B cell (primary cell): ENCODE measurements around the gene COASY. TPM values are rescaled to one million over a fixed set of nuclear protein-coding genes. Genes with fewer than 3 reads are reported as not detected.

Experiments used
- ATAC-seq: fragments of 200-7000 bp; cut with Tn5 transposase; one replicate; pipeline ENCODE4 v1.10.0; 2021; ENCODE audit warnings: low read depth, mild to moderate bottlenecking, moderate number of reproducible peaks, moderate library complexity
- CTCF ChIA-PET: fragments of 350-600 bp; sonication (Branson Sonifier 250); formaldehyde crosslinking; loops from one replicate; lab custom pipeline; 2021; ENCODE audit warnings: antibody characterized with exemption, inconsistent platforms; lab: Charles Lee
- POLR2A ChIA-PET: fragments of 350-600 bp; sonication (Branson Sonifier 250); formaldehyde crosslinking; loops from one replicate; lab custom pipeline; 2021; ENCODE audit warnings: antibody characterized with exemption; lab: Charles Lee
- DNase-seq: peaks from one replicate; pipeline ENCODE4 v3.0.0; 2013
- H2AFZ ChIP-seq: 2 replicates; pipeline ENCODE4 v1.6.1; 2012; ENCODE audit warnings: mild to moderate bottlenecking, low read depth, low read length; ENCODE audit not compliant: insufficient read depth, poor library complexity, severe bottlenecking
- H3K27ac ChIP-seq, 2 donors: 1 replicate in 1 of 2; 2 replicates in 1 of 2; pipeline ENCODE4 v1.5.1; 2012 to 2013; ENCODE audit warnings: low read length in 2 of 2, mild to moderate bottlenecking in 2 of 2, moderate library complexity in 1 of 2
- H3K27me3 ChIP-seq, 4 experiments: fragments of 200-600 bp in 1 of 4; sonication (generic) in 1 of 4; replicated peaks in 1 of 4; 1 replicate in 2 of 4; 2 replicates in 2 of 4; pipeline versions ENCODE4 v1.6.1 to v1.7.0; 2013 to 2016; ENCODE audit warnings: low read length in 3 of 4, mild to moderate bottlenecking in 2 of 4, mixed read lengths in 1 of 4, moderate library complexity in 1 of 4; ENCODE audit not compliant: insufficient read depth in 4 of 4, control insufficient read depth in 3 of 4; ENCODE audit errors: control extremely low read depth in 1 of 4
- H3K36me3 ChIP-seq, 2 experiments: replicated peaks in 1 of 2; 1 replicate in 1 of 2; 2 replicates in 1 of 2; pipeline versions ENCODE4 v1.6.1 to v1.7.1; 2013; ENCODE audit warnings: low read length in 1 of 2; ENCODE audit not compliant: insufficient read depth in 2 of 2, control insufficient read depth in 1 of 2; ENCODE audit errors: control extremely low read depth in 1 of 2, extremely low read depth in 1 of 2
- H3K4me1 ChIP-seq, 2 donors: fragments of 200-600 bp in 1 of 2; sonication (generic) in 1 of 2; 1 replicate in 1 of 2; 2 replicates in 1 of 2; pipeline versions ENCODE4 v1.5.1 to v1.6.1; 2013 to 2017; ENCODE audit warnings: low read length in 2 of 2; ENCODE audit not compliant: control insufficient read depth in 2 of 2, insufficient read depth in 2 of 2
- H3K4me2 ChIP-seq: replicated peaks from 2 replicates; pipeline ENCODE3; 2012; ENCODE audit warnings: mild to moderate bottlenecking, low read depth, low read length; ENCODE audit not compliant: poor library complexity, severe bottlenecking
- H3K4me3 ChIP-seq, 5 experiments: fragments of 200-600 bp in 1 of 5; sonication (generic) in 1 of 5; 1 replicate in 3 of 5; 2 replicates in 2 of 5; pipeline versions ENCODE4 v1.5.1 to v1.7.0; 2011 to 2016; ENCODE audit warnings: low read length in 4 of 5, mild to moderate bottlenecking in 4 of 5, low read depth in 2 of 5, control low read depth in 1 of 5, moderate library complexity in 1 of 5; ENCODE audit not compliant: insufficient read depth in 1 of 5; ENCODE audit errors: control extremely low read depth in 1 of 5, extremely low read depth in 1 of 5
- H3K79me2 ChIP-seq: fragments of 200-600 bp; sonication (generic); one replicate; pipeline ENCODE4 v1.6.0; 2016; ENCODE audit warnings: low read length; ENCODE audit not compliant: control insufficient read depth, insufficient read depth
- H3K9ac ChIP-seq: fragments of 200-600 bp; sonication (generic); 2 replicates; pipeline ENCODE4 v1.6.1; 2017; ENCODE audit warnings: mild to moderate bottlenecking, low read length, moderate library complexity
- H3K9me3 ChIP-seq, 3 donors: one replicate each; pipeline versions ENCODE4 v1.6.1 to v1.7.1; 2013; ENCODE audit warnings: low read length in 2 of 3; ENCODE audit not compliant: control insufficient read depth in 2 of 3, insufficient read depth in 1 of 3; ENCODE audit errors: control extremely low read depth in 1 of 3
- H4K20me1 ChIP-seq: 2 replicates; pipeline ENCODE4 v1.6.0; 2012; ENCODE audit warnings: mild to moderate bottlenecking, low read length; ENCODE audit not compliant: insufficient read depth, control insufficient read depth, poor library complexity, severe bottlenecking
- H3K27ac Mint-ChIP-seq: one replicate; pipeline ENCODE4 v1.8.0; 2021; ENCODE audit warnings: mixed read lengths
- H3K27me3 Mint-ChIP-seq: one replicate; pipeline ENCODE4 v1.8.0; 2021; ENCODE audit warnings: mixed read lengths
- H3K4me1 Mint-ChIP-seq: one replicate; pipeline ENCODE4 v1.8.0; 2021; ENCODE audit warnings: mixed read lengths
- H3K4me3 Mint-ChIP-seq: one replicate; pipeline ENCODE4 v1.8.0; 2021; ENCODE audit warnings: mixed read lengths
- H3K9me3 Mint-ChIP-seq: one replicate; pipeline ENCODE4 v1.8.0; 2022; ENCODE audit warnings: mixed read lengths; ENCODE audit not compliant: insufficient read depth
- EZH2 ChIP-seq: IDR thresholded peaks from 2 replicates; pipeline ENCODE4 v1.6.1; 2012; ENCODE audit warnings: borderline replicate concordance, low read depth, mild to moderate bottlenecking, moderate library complexity, low read length; ENCODE audit not compliant: insufficient read depth, poor library complexity, severe bottlenecking
- WGBS: methylation state at CpG from one replicate; pipeline ENCODE4 v1.1.5; 2013; ENCODE audit warnings: missing lambda C conversion rate; ENCODE audit not compliant: insufficient coverage; 5-methylcytosine and 5-hydroxymethylcytosine counted together
- intact Hi-C: fragments of 100-400 bp; cut with micrococcal nuclease; formaldehyde crosslinking; loops from one replicate; pipeline ENCODE4 v1.10.0; 2022
- polyA plus RNA-seq: library from polyadenylated mRNA; depleted of rRNA; stranded (reverse); fragments of >200 nt; gene quantifications from 2 replicates; pipeline ENCODE4 v1.2.3, GENCODE V29; 2012
- total RNA-seq, 2 donors: library from RNA; stranded (reverse); fragments of 120-200 nt in 1 of 2; gene quantifications; 1 replicate in 1 of 2; 2 replicates in 1 of 2; pipeline versions ENCODE4 v1.2.3 to v1.2.4, GENCODE V29; 2013 to 2022
- TF ChIP-seq, protein P1 (sequence below): fragments of 200-600 bp; IDR thresholded peaks from one replicate; pipeline ENCODE4 v1.8.0; 2022; ENCODE audit warnings: antibody characterized with exemption, mild to moderate bottlenecking

COASY gene
- total and polyA plus RNA-seq, 2 donors (not counting 1 experiment from before 2014, with no cell fraction given): 76.6 to 82.3 TPM

DNA sequence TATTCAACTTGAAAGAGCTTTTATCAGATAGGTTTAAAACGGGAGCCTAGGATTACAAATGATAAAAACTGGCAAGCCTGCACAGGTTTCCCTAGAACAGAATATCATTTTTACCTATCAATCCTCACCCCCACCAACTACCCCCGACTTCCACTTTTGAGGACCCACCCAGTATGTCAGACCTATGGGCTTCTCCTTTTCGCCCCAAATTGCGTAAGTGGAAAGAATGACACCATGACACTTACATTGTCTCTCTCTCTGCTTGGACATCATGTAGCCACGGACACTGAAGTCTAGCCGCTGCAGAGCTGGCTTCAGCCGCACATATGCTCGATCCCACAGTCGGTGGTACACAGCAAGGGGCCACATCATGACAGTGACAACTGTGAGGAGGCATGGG, 22.9 kb downstream of the COASY start:
- H3K27ac Mint-ChIP-seq: no peak overlapping the region
- ChIA-PET POLR2A (no interaction called here), CTCF (interaction anchor here (1.0 kb wide), 1 partner anchor 25 kb away, joined by 4 read pairs; the partner anchor contains the start of gene TUBG1)
- DNase-seq (no peak), ATAC-seq (no peak)
- peaks cover 14 to 90% of the 10 kb centered on the region in 2 experiments for H3K36me3 ChIP-seq
- H3K4me3 Mint-ChIP-seq: no peak overlapping the region
- no peaks in the 10 kb centered on the region for H3K27me3 Mint-ChIP-seq
- WGBS: 99% methylated on average over 8 of the region's 9 CpGs
- intact Hi-C loops: no loop called here
- no peak for TF ChIP-seq EZH2
- TF ChIP-seq, protein P1, sequence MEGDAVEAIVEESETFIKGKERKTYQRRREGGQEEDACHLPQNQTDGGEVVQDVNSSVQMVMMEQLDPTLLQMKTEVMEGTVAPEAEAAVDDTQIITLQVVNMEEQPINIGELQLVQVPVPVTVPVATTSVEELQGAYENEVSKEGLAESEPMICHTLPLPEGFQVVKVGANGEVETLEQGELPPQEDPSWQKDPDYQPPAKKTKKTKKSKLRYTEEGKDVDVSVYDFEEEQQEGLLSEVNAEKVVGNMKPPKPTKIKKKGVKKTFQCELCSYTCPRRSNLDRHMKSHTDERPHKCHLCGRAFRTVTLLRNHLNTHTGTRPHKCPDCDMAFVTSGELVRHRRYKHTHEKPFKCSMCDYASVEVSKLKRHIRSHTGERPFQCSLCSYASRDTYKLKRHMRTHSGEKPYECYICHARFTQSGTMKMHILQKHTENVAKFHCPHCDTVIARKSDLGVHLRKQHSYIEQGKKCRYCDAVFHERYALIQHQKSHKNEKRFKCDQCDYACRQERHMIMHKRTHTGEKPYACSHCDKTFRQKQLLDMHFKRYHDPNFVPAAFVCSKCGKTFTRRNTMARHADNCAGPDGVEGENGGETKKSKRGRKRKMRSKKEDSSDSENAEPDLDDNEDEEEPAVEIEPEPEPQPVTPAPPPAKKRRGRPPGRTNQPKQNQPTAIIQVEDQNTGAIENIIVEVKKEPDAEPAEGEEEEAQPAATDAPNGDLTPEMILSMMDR: no peak
- no peak overlapping the region for H3K27ac ChIP-seq
- peaks cover 5% of the 10 kb centered on the region for H3K79me2 ChIP-seq
- peaks cover 19% of the 10 kb centered on the region for H4K20me1 ChIP-seq
- H3K9me3 Mint-ChIP-seq: no peaks in the 10 kb centered on the region
- H3K4me1 ChIP-seq: peaks cover 16 to 31% of the 10 kb centered on the region in 2 donors
- H3K4me3 ChIP-seq: no peak overlapping the region
- H3K27me3 ChIP-seq: no peaks in the 10 kb centered on the region
- H3K9ac ChIP-seq: no peak overlapping the region
- H3K4me2 ChIP-seq: no peak overlapping the region
- no peaks in the 10 kb centered on the region for H3K9me3 ChIP-seq
- no peak overlapping the region for H2AFZ ChIP-seq
- peaks cover 36% of the 10 kb centered on the region for H3K4me1 Mint-ChIP-seq

DNA sequence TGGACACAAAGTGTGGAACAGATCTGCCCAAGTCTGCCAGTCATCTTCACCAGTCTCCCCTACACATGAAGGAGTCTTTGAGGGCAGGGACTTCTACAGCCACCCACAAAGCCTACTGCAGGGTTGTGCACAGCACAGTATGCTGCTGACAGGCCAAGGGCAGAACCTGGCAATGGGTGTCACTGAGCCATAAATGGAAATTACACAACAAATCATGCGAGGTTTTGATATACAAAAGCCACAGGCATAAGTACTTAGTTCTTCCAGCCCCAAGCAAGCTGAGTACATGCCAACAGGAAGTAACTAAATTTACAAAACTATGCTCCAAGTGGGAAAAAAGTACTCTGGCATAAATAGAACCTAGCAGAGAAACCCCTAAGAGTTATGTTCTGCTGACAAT, 23.4 kb downstream of the COASY start:
- H3K4me2 ChIP-seq: no peak overlapping the region
- peaks cover 36% of the 10 kb centered on the region for H3K4me1 Mint-ChIP-seq
- CTCF ChIA-PET: interaction anchor here (1.0 kb wide), 1 partner anchor 24 kb away, joined by 4 read pairs; the partner anchor contains the start of gene TUBG1

More for the DNA sequence above, 23.4 kb downstream of the COASY start:
- Mint-ChIP-seq H3K9me3 (no peaks in the 10 kb centered on the region), H3K27me3 (no peaks in the 10 kb centered on the region), H3K27ac (peak overlapping the region; percentile 53), H3K4me3 (no peak overlapping the region)
- Histone ChIP-seq H3K27me3 (no peaks in the 10 kb centered on the region), H3K27ac (peak overlapping the region in 1 of 2 donors; percentile 1), H3K4me1 (peaks cover 16 to 31% of the 10 kb centered on the region in 2 donors), H4K20me1 (peaks cover 20% of the 10 kb centered on the region), H3K79me2 (peaks cover under 1% of the 10 kb centered on the region), H3K9ac (no peak overlapping the region), H3K4me3 (no peak overlapping the region), H3K9me3 (no peaks in the 10 kb centered on the region), H2AFZ (no peak overlapping the region), H3K36me3 (peaks cover 14 to 90% of the 10 kb centered on the region in 2 experiments)
- TF ChIP-seq, protein P1: no peak
- no peak for TF ChIP-seq EZH2
- DNase-seq: no peak
- WGBS: 67% methylated on average over 1 of the region's 1 CpG
- POLR2A ChIA-PET: no interaction called here
- intact Hi-C loops: no loop called here
- no peak for ATAC-seq
